SK-N-SH treated with all-trans-retinoic acid at 6 μM for 48 hours (cell line): ENCODE measurements around the gene SUGCT.

ENCODE experiments used
- BACH2 ChIP-seq: fragments of 250-450 bp; sonication (Bioruptor Pico); IDR thresholded peaks from 2 replicates; pipeline ENCODE4 v1.9.0; 2021; ENCODE audit warnings: mild to moderate bottlenecking, borderline replicate concordance
- CREB5 ChIP-seq: fragments of 250-450 bp; sonication (Bioruptor Pico); IDR thresholded peaks from 2 replicates; pipeline ENCODE4 v1.5.1; 2020; ENCODE audit warnings: low read depth, mild to moderate bottlenecking, moderate library complexity
- CSDC2 ChIP-seq: fragments of 250-450 bp; sonication (Bioruptor Pico); IDR thresholded peaks from 2 replicates; pipeline ENCODE4 v1.5.0; 2020; ENCODE audit warnings: mild to moderate bottlenecking, moderate library complexity
- CSRNP3 ChIP-seq: fragments of 250-450 bp; sonication (Bioruptor Pico); IDR thresholded peaks from 2 replicates; pipeline ENCODE4 v1.5.1; 2021; ENCODE audit warnings: mild to moderate bottlenecking, moderate library complexity
- OSR1 ChIP-seq: fragments of 250-450 bp; sonication (Bioruptor Pico); IDR thresholded peaks from 2 replicates; pipeline ENCODE4 v1.8.0; 2022; ENCODE audit warnings: moderate library complexity, mild to moderate bottlenecking, inconsistent platforms
- PATZ1 ChIP-seq: fragments of 250-450 bp; sonication (Bioruptor Pico); IDR thresholded peaks from 2 replicates; pipeline ENCODE4 v1.8.0; 2020; ENCODE audit warnings: mild to moderate bottlenecking, moderate library complexity, borderline replicate concordance
- POU6F1 ChIP-seq: fragments of 250-450 bp; sonication (Bioruptor Pico); IDR thresholded peaks from 2 replicates; pipeline ENCODE4 v1.8.0; 2021; ENCODE audit warnings: low read depth, mild to moderate bottlenecking, moderate library complexity, borderline replicate concordance
- TOX ChIP-seq: fragments of 250-450 bp; sonication (Bioruptor Pico); IDR thresholded peaks from 2 replicates; pipeline ENCODE4 v1.8.0; 2021; ENCODE audit warnings: mild to moderate bottlenecking, moderate library complexity, borderline replicate concordance
- ZC3H10 ChIP-seq: fragments of 250-450 bp; sonication (Bioruptor Pico); IDR thresholded peaks from 2 replicates; pipeline ENCODE4 v1.5.1; 2021; ENCODE audit warnings: mild to moderate bottlenecking, moderate library complexity
- ZNF565 ChIP-seq: fragments of 450-650 bp; formaldehyde crosslinking; conservative IDR thresholded peaks from 2 replicates; pipeline ENCODE4 v1.5.0; 2020; ENCODE audit warnings: low read depth, mild to moderate bottlenecking, moderate library complexity

GRCh38 chr7:40804477-40805215, 669.8 kb downstream of the SUGCT start:
- TF ChIP-seq ZC3H10 (CRISPR knock-in tag), result no peak
- no peak for TF ChIP-seq CSDC2 (CRISPR knock-in tag)
- no peak for TF ChIP-seq CSRNP3 (CRISPR knock-in tag)
- no peak for TF ChIP-seq ZNF565
- TF ChIP-seq CREB5 (CRISPR knock-in tag), result no peak
- no peak for TF ChIP-seq BACH2
- TF ChIP-seq PATZ1 (CRISPR knock-in tag), result no peak
- no peak for TF ChIP-seq TOX (CRISPR knock-in tag)
- no peak for TF ChIP-seq OSR1
- no peak for TF ChIP-seq POU6F1 (CRISPR knock-in tag)
